ENCODE data around the gene MRGPRF. TPM values are rescaled to one million over a fixed set of nuclear protein-coding genes. Genes with fewer than 3 reads are reported as not detected.

The MRGPRF gene
- total RNA-seq, 4 donors from 2014 or later = 88.9 to 213 (median 165) TPM

GRCh38 chr11:69050592-69051380 is 37.7 kb upstream of the MRGPRF start:
- 20 to 79% methylated on average over 1 to 4 of the region's 18 CpGs for WGBS, 2 donors (ENCODE audit: low coverage in 1 of 2)
- H3K27me3 ChIP-seq = no peaks in the 10 kb centered on the region
- no peaks in the 10 kb centered on the region for H3K9me3 ChIP-seq
- peaks cover 0 to 25% of the 10 kb centered on the region in 2 donors for H3K36me3 ChIP-seq
- H3K4me1 ChIP-seq = peaks cover 0 to 76% (median 35%) of the 10 kb centered on the region in 3 donors
- no peak for ATAC-seq
- H3K4me3 ChIP-seq = peak overlapping the region in 1 of 2 donors; percentile 99
- TF ChIP-seq POLR2A (IDR thresholded peaks at IDR 0.05) (no peak), EP300 (IDR thresholded peaks at IDR 0.05) (no peak), POLR2AphosphoS5 (IDR thresholded peaks at IDR 0.05) (no peak)
- TF ChIP-seq, protein P1, sequence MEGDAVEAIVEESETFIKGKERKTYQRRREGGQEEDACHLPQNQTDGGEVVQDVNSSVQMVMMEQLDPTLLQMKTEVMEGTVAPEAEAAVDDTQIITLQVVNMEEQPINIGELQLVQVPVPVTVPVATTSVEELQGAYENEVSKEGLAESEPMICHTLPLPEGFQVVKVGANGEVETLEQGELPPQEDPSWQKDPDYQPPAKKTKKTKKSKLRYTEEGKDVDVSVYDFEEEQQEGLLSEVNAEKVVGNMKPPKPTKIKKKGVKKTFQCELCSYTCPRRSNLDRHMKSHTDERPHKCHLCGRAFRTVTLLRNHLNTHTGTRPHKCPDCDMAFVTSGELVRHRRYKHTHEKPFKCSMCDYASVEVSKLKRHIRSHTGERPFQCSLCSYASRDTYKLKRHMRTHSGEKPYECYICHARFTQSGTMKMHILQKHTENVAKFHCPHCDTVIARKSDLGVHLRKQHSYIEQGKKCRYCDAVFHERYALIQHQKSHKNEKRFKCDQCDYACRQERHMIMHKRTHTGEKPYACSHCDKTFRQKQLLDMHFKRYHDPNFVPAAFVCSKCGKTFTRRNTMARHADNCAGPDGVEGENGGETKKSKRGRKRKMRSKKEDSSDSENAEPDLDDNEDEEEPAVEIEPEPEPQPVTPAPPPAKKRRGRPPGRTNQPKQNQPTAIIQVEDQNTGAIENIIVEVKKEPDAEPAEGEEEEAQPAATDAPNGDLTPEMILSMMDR (IDR thresholded peaks at IDR 0.05) = no peak
- H3K27ac ChIP-seq = peak overlapping the region; percentile 97 to 99 (median 99)

GRCh38 chr11:69049490-69049867 is 36.4 kb upstream of the MRGPRF start:
- Histone ChIP-seq H3K4me1 (peaks cover 0 to 70% (median 35%) of the 10 kb centered on the region in 3 donors), H3K27me3 (no peaks in the 10 kb centered on the region), H3K4me3 (peak overlapping the region; percentile 83 to 99), H3K9me3 (no peaks in the 10 kb centered on the region), H3K27ac (peak overlapping the region; percentile 97 to 99 (median 99)), H3K36me3 (peaks cover 0 to 12% of the 10 kb centered on the region in 2 donors)
- TF ChIP-seq, protein P1 (IDR thresholded peaks at IDR 0.05) = no peak
- no peak for TF ChIP-seq POLR2AphosphoS5 (IDR thresholded peaks at IDR 0.05)
- no peak for TF ChIP-seq EP300 (IDR thresholded peaks at IDR 0.05)
- no peak for TF ChIP-seq POLR2A (IDR thresholded peaks at IDR 0.05)
- 3 to 20% methylated on average over 1 to 6 of the region's 15 CpGs for WGBS, 2 donors (ENCODE audit: low coverage in 1 of 2)
- ATAC-seq = no peak

- peaks cover 0 to 6% of the 10 kb centered on the region in 2 donors for H3K36me3 ChIP-seq
- H3K4me1 ChIP-seq = peaks cover 0 to 70% (median 32%) of the 10 kb centered on the region in 3 donors
- H3K27me3 ChIP-seq = no peaks in the 10 kb centered on the region
- no peaks in the 10 kb centered on the region for H3K9me3 ChIP-seq
- peak within 1 kb of the TSS; percentile 97 to 99 (median 99) for H3K27ac ChIP-seq
- no CpG with 5 or more reads among the region's 76 CpGs for WGBS, 2 donors (ENCODE audit: low coverage in 1 of 2)
- peak; percentile 95 for ATAC-seq
- TF ChIP-seq EP300 (IDR thresholded peaks at IDR 0.05) (no peak), POLR2AphosphoS5 (IDR thresholded peaks at IDR 0.05) (peak; percentile 94), POLR2A (IDR thresholded peaks at IDR 0.05) (peak; percentile 92 to 95)
- TF ChIP-seq, protein P1 (IDR thresholded peaks at IDR 0.05) = peak in 2 of 4 experiments; percentile 10 to 26
- H3K4me3 ChIP-seq = peak within 1 kb of the TSS; percentile 83 to 99
These were observed 35.8 kb upstream of the MRGPRF start, which contains the start of gene TPCN2 for GRCh38 chr11:69048694-69049489. TPCN2 (plus strand) TSS chr11:69048932; CDS start chr11:69048998, 66 bp downstream.

GRCh38 chr11:69048031-69048693 is 35.1 kb upstream of the MRGPRF start:
- TF ChIP-seq POLR2A (IDR thresholded peaks at IDR 0.05) (no peak), EP300 (IDR thresholded peaks at IDR 0.05) (no peak), POLR2AphosphoS5 (IDR thresholded peaks at IDR 0.05) (no peak)
- TF ChIP-seq, protein P1 (IDR thresholded peaks at IDR 0.05) = no peak
- Histone ChIP-seq H3K27ac (peak overlapping the region; percentile 37 to 99 (median 99)), H3K4me3 (peak overlapping the region in 1 of 2 donors; percentile 99), H3K4me1 (peaks cover 0 to 64% (median 26%) of the 10 kb centered on the region in 3 donors), H3K36me3 (no peaks in the 10 kb centered on the region), H3K9me3 (no peaks in the 10 kb centered on the region), H3K27me3 (no peaks in the 10 kb centered on the region)
- 24 to 40% methylated on average over 9 to 10 of the region's 11 CpGs for WGBS, 2 donors (ENCODE audit: low coverage in 1 of 2)
- ATAC-seq = no peak
